Ramos (cell line): ENCODE results near the gene TBX4.

ENCODE experiments used
- in situ Hi-C: fragments of 300-500 bp; cut with MboI; formaldehyde crosslinking; loops from one replicate; pipeline ENCODE4 v1.14.3; 2022; ENCODE audit warnings: low sequenced_read_pairs; ENCODE audit not compliant: unreplicated experiment

The TBX4 gene

GRCh38 chr17:61452301-61453290, at the start of gene TBX4:
Gene TBX4, plus strand, starts transcription at chr17:61452422. Its CDS starts 4,069 bp downstream, at chr17:61456491.
- in situ Hi-C loops, result no loop called here

- in situ Hi-C loops, result loop anchor here (25.0 kb wide), 2 partner anchors 434 to 709 kb away; no protein-coding TSS in a partner anchor
Measured at GRCh38 chr17:61402978-61403800, 49.0 kb upstream of the TBX4 start.

GRCh38 chr17:61403801-61404662, 48.2 kb upstream of the TBX4 start:
- in situ Hi-C loops, result loop anchor here (25.0 kb wide), 2 partner anchors 433 to 708 kb away; no protein-coding TSS in a partner anchor

- in situ Hi-C loops, result loop anchor here (25.0 kb wide), 2 partner anchors 433 to 708 kb away; no protein-coding TSS in a partner anchor
Measured at GRCh38 chr17:61404663-61404912, 47.6 kb upstream of the TBX4 start.

- in situ Hi-C loops, result loop anchor here (25.0 kb wide), 2 partner anchors 432 to 707 kb away; no protein-coding TSS in a partner anchor
Measured at GRCh38 chr17:61404913-61405685, 47.1 kb upstream of the TBX4 start.

GRCh38 chr17:61405686-61406536, 46.3 kb upstream of the TBX4 start:
- in situ Hi-C loops, result loop anchor here (25.0 kb wide), 2 partner anchors 431 to 706 kb away; no protein-coding TSS in a partner anchor

- in situ Hi-C loops, result loop anchor here (25.0 kb wide), 2 partner anchors 431 to 706 kb away; no protein-coding TSS in a partner anchor
Measured at GRCh38 chr17:61406537-61406845, 45.7 kb upstream of the TBX4 start.

GRCh38 chr17:61406971-61407911, 45.0 kb upstream of the TBX4 start:
- in situ Hi-C loops, result loop anchor here (25.0 kb wide), 2 partner anchors 430 to 705 kb away; no protein-coding TSS in a partner anchor

GRCh38 chr17:61408151-61409041, 43.8 kb upstream of the TBX4 start:
- in situ Hi-C loops, result loop anchor here (25.0 kb wide), 2 partner anchors 429 to 704 kb away; no protein-coding TSS in a partner anchor

- in situ Hi-C loops, result loop anchor here (10.0 to 25.0 kb wide), 3 partner anchors 145 to 703 kb away; no protein-coding TSS in a partner anchor
Measured at GRCh38 chr17:61409301-61410112, 42.7 kb upstream of the TBX4 start.

- in situ Hi-C loops, result loop anchor here (10.0 to 25.0 kb wide), 3 partner anchors 144 to 702 kb away; no protein-coding TSS in a partner anchor
Measured at GRCh38 chr17:61410141-61411010, 41.8 kb upstream of the TBX4 start.

GRCh38 chr17:61411011-61411260, 41.3 kb upstream of the TBX4 start:
- in situ Hi-C loops, result loop anchor here (10.0 to 25.0 kb wide), 3 partner anchors 144 to 701 kb away; no protein-coding TSS in a partner anchor

GRCh38 chr17:61411261-61412142, 40.7 kb upstream of the TBX4 start:
- in situ Hi-C loops, result loop anchor here (10.0 to 25.0 kb wide), 3 partner anchors 143 to 701 kb away; no protein-coding TSS in a partner anchor
